Measurements from ENCODE around the gene CSRNP3.
"Not testable (repeated sequence)": the region's sequence is repeated elsewhere in the genome, so short reads cannot be mapped to it uniquely, and the experiment has no call there.

The CSRNP3 gene

GRCh38 chr2:165640247-165640929, 170.9 kb downstream of the CSRNP3 start:
- DNase-seq = no peak

- DNase-seq = peak; percentile 74
These were observed 176.7 kb downstream of the CSRNP3 start for GRCh38 chr2:165645930-165646831.

GRCh38 chr2:165647409-165647808, 177.9 kb downstream of the CSRNP3 start:
- DNase-seq = no peak

- DNase-seq = peak; percentile 88
These were observed 179.3 kb downstream of the CSRNP3 start for GRCh38 chr2:165648801-165649200.

- DNase-seq = no peak
These were observed 181.7 kb downstream of the CSRNP3 start for GRCh38 chr2:165651233-165651632.

GRCh38 chr2:165655661-165656060, 186.2 kb downstream of the CSRNP3 start:
- DNase-seq = no peak

- DNase-seq = no peak
These were observed 190.9 kb downstream of the CSRNP3 start for GRCh38 chr2:165660361-165660760.

GRCh38 chr2:165662720-165663119, 193.2 kb downstream of the CSRNP3 start:
- DNase-seq = no peak

GRCh38 chr2:165665614-165666013, 196.1 kb downstream of the CSRNP3 start:
- DNase-seq = no peak

GRCh38 chr2:165666073-165666472, 196.6 kb downstream of the CSRNP3 start:
- not testable (repeated sequence) for DNase-seq

- DNase-seq = no peak
These were observed 197.1 kb downstream of the CSRNP3 start for GRCh38 chr2:165666605-165667004.

GRCh38 chr2:165667375-165667774, 197.9 kb downstream of the CSRNP3 start:
- DNase-seq = no peak

- no peak for DNase-seq
These were observed 205.3 kb downstream of the CSRNP3 start for GRCh38 chr2:165674780-165675179.

- no peak for DNase-seq
These were observed 206.1 kb downstream of the CSRNP3 start for GRCh38 chr2:165675551-165675968.

GRCh38 chr2:165678882-165679281, 209.4 kb downstream of the CSRNP3 start:
- DNase-seq = no peak

- no peak for DNase-seq
These were observed 210.1 kb downstream of the CSRNP3 start for GRCh38 chr2:165679621-165680020.

- peak; percentile 28 for DNase-seq
These were observed 212.3 kb downstream of the CSRNP3 start for GRCh38 chr2:165681841-165682240.

GRCh38 chr2:165682546-165682945, 213.0 kb downstream of the CSRNP3 start:
- DNase-seq = peak; percentile 23

GRCh38 chr2:165686800-165687199, 217.3 kb downstream of the CSRNP3 start:
- DNase-seq = no peak

- DNase-seq = no peak
These were observed 218.0 kb downstream of the CSRNP3 start for GRCh38 chr2:165687426-165688002.

GRCh38 chr2:165691615-165692014, 222.1 kb downstream of the CSRNP3 start:
- peak; percentile 54 for DNase-seq

GRCh38 chr2:165692906-165693305, 223.4 kb downstream of the CSRNP3 start:
- no peak for DNase-seq

- DNase-seq = no peak
These were observed 224.3 kb downstream of the CSRNP3 start for GRCh38 chr2:165693838-165694237.

Measured in eye (tissue), 1 donor.